HepG2 (cell line): ENCODE data around the gene KLHL36. TPM values are rescaled to one million over a fixed set of nuclear protein-coding genes. Genes with fewer than 3 reads are reported as not detected.

Experiments
- AGO1 ChIP-seq: fragments of 200-400 bp; formaldehyde crosslinking; IDR thresholded peaks from 2 replicates; pipeline ENCODE4 v1.6.1; 2017; ENCODE audit warnings: mild to moderate bottlenecking, low read depth, low read length, moderate library complexity; ENCODE audit not compliant: poor library complexity, severe bottlenecking
- AGO2 ChIP-seq: fragments of 200-400 bp; formaldehyde crosslinking; optimal IDR thresholded peaks from 2 replicates; pipeline ENCODE3; 2017; ENCODE audit warnings: mild to moderate bottlenecking, low read depth, low read length, moderate library complexity
- ARHGAP35 ChIP-seq: sonication (generic); formaldehyde crosslinking; IDR thresholded peaks from 2 replicates; pipeline ENCODE4 v1.9.0; 2022; ENCODE audit warnings: mild to moderate bottlenecking, inconsistent platforms, moderate library complexity, missing genetic modification reagents, borderline replicate concordance
- CHCHD3 ChIP-seq: sonication (generic); formaldehyde crosslinking; IDR thresholded peaks from 2 replicates; pipeline ENCODE4 v1.8.0; 2022; ENCODE audit warnings: mild to moderate bottlenecking, missing genetic modification reagents, moderate library complexity
- KAT8 ChIP-seq: IDR thresholded peaks from 2 replicates; pipeline ENCODE4 v1.6.1; 2016; ENCODE audit warnings: missing genetic modification reagents, missing compliant biosample characterization
- MYC ChIP-seq: sonication (generic); formaldehyde crosslinking; IDR thresholded peaks from 2 replicates; pipeline ENCODE4 v1.9.0; 2021; ENCODE audit warnings: missing genetic modification reagents, borderline replicate concordance
- MYNN ChIP-seq: sonication (generic); formaldehyde crosslinking; IDR thresholded peaks from 2 replicates; pipeline ENCODE4 v1.4.0; 2020; ENCODE audit warnings: mild to moderate bottlenecking, low read depth, missing genetic modification reagents
- PHF20 ChIP-seq: sonication (generic); formaldehyde crosslinking; IDR thresholded peaks from 2 replicates; pipeline ENCODE4 v1.5.0; 2020; ENCODE audit warnings: mild to moderate bottlenecking, missing genetic modification reagents
- PLRG1 ChIP-seq: fragments of 450-650 bp; conservative IDR thresholded peaks from 2 replicates; pipeline ENCODE4 v1.6.1; 2016
- POLR2AphosphoS2 ChIP-seq: IDR thresholded peaks from 2 replicates; pipeline ENCODE4 v1.6.1; 2011; ENCODE audit warnings: low read depth, low read length, improper control_type of control experiment
- RNF2 ChIP-seq: fragments of 450-650 bp; conservative IDR thresholded peaks from 2 replicates; pipeline ENCODE4 v1.6.1; 2016; ENCODE audit warnings: low read depth
- SALL1 ChIP-seq: sonication (generic); formaldehyde crosslinking; IDR thresholded peaks from 2 replicates; pipeline ENCODE4 v1.8.0; 2022; ENCODE audit warnings: mild to moderate bottlenecking, missing genetic modification reagents
- ZBTB42 ChIP-seq: sonication (generic); formaldehyde crosslinking; IDR thresholded peaks from 2 replicates; pipeline ENCODE4 v1.5.0; 2020; ENCODE audit warnings: mild to moderate bottlenecking, missing genetic modification reagents
- ZEB1 ChIP-seq: IDR thresholded peaks from 2 replicates; pipeline ENCODE4 v1.6.1; 2012; ENCODE audit warnings: mild to moderate bottlenecking, low read depth, inconsistent platforms; ENCODE audit not compliant: insufficient replicate concordance
- ZNF101 ChIP-seq: sonication (generic); formaldehyde crosslinking; IDR thresholded peaks from 2 replicates; pipeline ENCODE4 v1.4.0; 2020; ENCODE audit warnings: mild to moderate bottlenecking, low read depth, missing genetic modification reagents, borderline replicate concordance
- ZNF235 ChIP-seq: sonication (generic); formaldehyde crosslinking; IDR thresholded peaks from 2 replicates; pipeline ENCODE4 v1.8.1; 2023; ENCODE audit warnings: mild to moderate bottlenecking, missing genetic modification reagents, borderline replicate concordance
- ZNF256 ChIP-seq: sonication (generic); formaldehyde crosslinking; conservative IDR thresholded peaks from 2 replicates; pipeline ENCODE4 v1.4.0; 2020; ENCODE audit warnings: missing genetic modification reagents
- ZNF354B ChIP-seq: sonication (generic); formaldehyde crosslinking; IDR thresholded peaks from 2 replicates; pipeline ENCODE4 v1.8.0; 2022; ENCODE audit warnings: mild to moderate bottlenecking, missing genetic modification reagents
- ZNF431 ChIP-seq: sonication (generic); formaldehyde crosslinking; IDR thresholded peaks from 2 replicates; pipeline ENCODE4 v1.9.0; 2022; ENCODE audit warnings: missing genetic modification reagents, low read depth, mild to moderate bottlenecking, borderline replicate concordance
- ZNF605 ChIP-seq: sonication (generic); formaldehyde crosslinking; IDR thresholded peaks from 2 replicates; pipeline ENCODE4 v1.8.0; 2022; ENCODE audit warnings: mild to moderate bottlenecking, missing genetic modification reagents
- ZNF615 ChIP-seq: sonication (generic); formaldehyde crosslinking; IDR thresholded peaks from 2 replicates; pipeline ENCODE4 v1.5.0; 2020; ENCODE audit warnings: mild to moderate bottlenecking, missing genetic modification reagents, borderline replicate concordance
- ZNF768 ChIP-seq: sonication (generic); formaldehyde crosslinking; IDR thresholded peaks from 2 replicates; pipeline ENCODE4 v1.4.0; 2020; ENCODE audit warnings: missing genetic modification reagents
- polyA plus RNA-seq, 8 experiments: library from polyadenylated mRNA; depleted of rRNA in 3 of 8; stranded (reverse) in 7 of 8; unstranded in 1 of 8; fragments of >200 nt; fragmentation: Illumina TruSeq in 4 of 8; extraction: Trizol in 4 of 8; gene quantifications; 2 replicates each; pipeline versions ENCODE4 v1.2.1 to v1.2.3, GENCODE V29; 2011 to 2016; ENCODE audit warnings: low read depth in 4 of 8, missing spikeins in 1 of 8, mixed read lengths in 1 of 8; ENCODE audit not compliant: insufficient read depth in 1 of 8
- total RNA-seq, 5 experiments: library from RNA; depleted of rRNA; stranded (reverse); fragments of >200 nt; fragmentation: Illumina TruSeq; extraction: Trizol; gene quantifications; 2 replicates each; pipeline ENCODE4 v1.2.3, GENCODE V29; 2016; ENCODE audit warnings: low read depth in 1 of 5
- TF ChIP-seq, protein P1 (sequence below): sonication (generic); formaldehyde crosslinking; IDR thresholded peaks from 2 replicates; pipeline ENCODE4 v1.4.0; 2020; ENCODE audit warnings: missing genetic modification reagents
- TF ChIP-seq, protein P2 (sequence below): sonication (generic); formaldehyde crosslinking; IDR thresholded peaks from 2 replicates; pipeline ENCODE4 v1.9.0; 2021; ENCODE audit warnings: missing genetic modification reagents, borderline replicate concordance
- TF ChIP-seq, protein P3 (sequence below): sonication (generic); formaldehyde crosslinking; IDR thresholded peaks from 2 replicates; pipeline ENCODE4 v1.5.1; 2020; ENCODE audit warnings: missing genetic modification reagents, mild to moderate bottlenecking, borderline replicate concordance

KLHL36 gene
- total and polyA plus RNA-seq, 2 of the 13 experiments (the other 11 are each of a cell fraction or from before 2014, with no cell fraction given): 24.3 to 26.0 TPM

DNA sequence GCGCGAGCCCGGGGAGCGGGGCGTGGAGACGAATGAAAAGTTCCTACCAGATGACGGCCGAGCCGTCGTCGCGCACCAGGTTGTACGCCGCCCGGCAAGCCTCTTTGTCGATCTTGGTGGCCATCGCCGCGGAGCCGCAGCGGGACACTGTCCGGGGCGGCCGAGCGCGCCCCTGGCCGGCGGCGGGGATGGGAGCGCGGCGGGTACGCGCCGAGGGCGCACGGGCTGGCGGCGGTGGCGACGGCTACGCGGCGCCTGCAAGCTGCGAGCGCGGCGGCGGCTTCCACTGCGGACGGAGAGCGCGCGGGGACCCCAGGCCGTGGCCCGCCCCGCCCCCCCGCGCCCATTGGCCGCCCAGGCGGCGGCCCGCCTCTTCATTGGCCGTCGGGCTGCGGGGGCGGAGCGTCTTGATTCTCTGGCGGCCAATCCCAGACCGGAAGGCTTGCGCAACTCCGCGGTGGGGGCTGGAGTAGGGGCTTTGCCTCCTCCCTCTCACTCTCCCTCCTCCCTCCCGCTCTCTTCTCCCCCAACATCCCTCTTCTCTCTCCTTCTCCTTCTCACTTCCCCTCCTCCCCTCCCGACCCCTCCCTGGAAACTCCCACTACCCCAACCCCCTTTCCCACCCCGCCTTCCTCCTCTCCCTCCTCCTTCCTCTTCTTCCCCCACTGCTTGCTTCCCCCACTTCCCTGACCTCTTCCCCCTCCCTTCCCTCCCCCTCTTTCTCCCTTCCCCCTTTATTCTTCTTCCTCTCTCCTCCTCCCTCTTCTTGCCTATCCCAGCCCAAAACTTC is 30.3 kb upstream of the KLHL36 start, which contains the start of gene COTL1 (continued):
- TF ChIP-seq MYC: peak; percentile 46; the same call in 1 of the 2 replicates
- no peak for TF ChIP-seq SALL1
- no peak for TF ChIP-seq AGO1
- no peak for TF ChIP-seq ZNF354B
- TF ChIP-seq ZNF615: no peak
- no peak for TF ChIP-seq ZNF431 (CRISPR knock-in tag)
- TF ChIP-seq ZBTB42 (CRISPR knock-in tag): no peak
- TF ChIP-seq AGO2: no peak
- no peak for TF ChIP-seq ZNF235 (CRISPR knock-in tag)
- no peak for TF ChIP-seq ZEB1
- TF ChIP-seq PLRG1: no peak
- TF ChIP-seq KAT8 (CRISPR knock-in tag): 0 out of 2 replicates have a peak, but pooled peaks have one; percentile 24
- TF ChIP-seq POLR2AphosphoS2: no peak
- no peak for TF ChIP-seq MYNN (CRISPR knock-in tag)
- TF ChIP-seq, protein P1, sequence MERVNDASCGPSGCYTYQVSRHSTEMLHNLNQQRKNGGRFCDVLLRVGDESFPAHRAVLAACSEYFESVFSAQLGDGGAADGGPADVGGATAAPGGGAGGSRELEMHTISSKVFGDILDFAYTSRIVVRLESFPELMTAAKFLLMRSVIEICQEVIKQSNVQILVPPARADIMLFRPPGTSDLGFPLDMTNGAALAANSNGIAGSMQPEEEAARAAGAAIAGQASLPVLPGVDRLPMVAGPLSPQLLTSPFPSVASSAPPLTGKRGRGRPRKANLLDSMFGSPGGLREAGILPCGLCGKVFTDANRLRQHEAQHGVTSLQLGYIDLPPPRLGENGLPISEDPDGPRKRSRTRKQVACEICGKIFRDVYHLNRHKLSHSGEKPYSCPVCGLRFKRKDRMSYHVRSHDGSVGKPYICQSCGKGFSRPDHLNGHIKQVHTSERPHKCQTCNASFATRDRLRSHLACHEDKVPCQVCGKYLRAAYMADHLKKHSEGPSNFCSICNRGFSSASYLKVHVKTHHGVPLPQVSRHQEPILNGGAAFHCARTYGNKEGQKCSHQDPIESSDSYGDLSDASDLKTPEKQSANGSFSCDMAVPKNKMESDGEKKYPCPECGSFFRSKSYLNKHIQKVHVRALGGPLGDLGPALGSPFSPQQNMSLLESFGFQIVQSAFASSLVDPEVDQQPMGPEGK (CRISPR knock-in tag): peak; percentile 97
- TF ChIP-seq RNF2: peak; percentile 67; the same call in 1 of the 2 replicates
- no peak; the same call in 1 of the 2 replicates for TF ChIP-seq PHF20 (CRISPR knock-in tag)
- TF ChIP-seq ARHGAP35 (CRISPR knock-in tag): no peak
- TF ChIP-seq, protein P2, sequence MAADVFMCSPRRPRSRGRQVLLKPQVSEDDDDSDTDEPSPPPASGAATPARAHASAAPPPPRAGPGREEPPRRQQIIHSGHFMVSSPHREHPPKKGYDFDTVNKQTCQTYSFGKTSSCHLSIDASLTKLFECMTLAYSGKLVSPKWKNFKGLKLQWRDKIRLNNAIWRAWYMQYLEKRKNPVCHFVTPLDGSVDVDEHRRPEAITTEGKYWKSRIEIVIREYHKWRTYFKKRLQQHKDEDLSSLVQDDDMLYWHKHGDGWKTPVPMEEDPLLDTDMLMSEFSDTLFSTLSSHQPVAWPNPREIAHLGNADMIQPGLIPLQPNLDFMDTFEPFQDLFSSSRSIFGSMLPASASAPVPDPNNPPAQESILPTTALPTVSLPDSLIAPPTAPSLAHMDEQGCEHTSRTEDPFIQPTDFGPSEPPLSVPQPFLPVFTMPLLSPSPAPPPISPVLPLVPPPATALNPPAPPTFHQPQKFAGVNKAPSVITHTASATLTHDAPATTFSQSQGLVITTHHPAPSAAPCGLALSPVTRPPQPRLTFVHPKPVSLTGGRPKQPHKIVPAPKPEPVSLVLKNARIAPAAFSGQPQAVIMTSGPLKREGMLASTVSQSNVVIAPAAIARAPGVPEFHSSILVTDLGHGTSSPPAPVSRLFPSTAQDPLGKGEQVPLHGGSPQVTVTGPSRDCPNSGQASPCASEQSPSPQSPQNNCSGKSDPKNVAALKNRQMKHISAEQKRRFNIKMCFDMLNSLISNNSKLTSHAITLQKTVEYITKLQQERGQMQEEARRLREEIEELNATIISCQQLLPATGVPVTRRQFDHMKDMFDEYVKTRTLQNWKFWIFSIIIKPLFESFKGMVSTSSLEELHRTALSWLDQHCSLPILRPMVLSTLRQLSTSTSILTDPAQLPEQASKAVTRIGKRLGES (CRISPR knock-in tag): 0 out of 2 replicates have a peak, but pooled peaks have one; percentile 35
- peak; percentile 74; the same call in 1 of the 2 replicates for TF ChIP-seq ZNF256 (CRISPR knock-in tag)
- TF ChIP-seq ZNF768: peak; percentile 7; the same call in 1 of the 2 replicates
- no peak for TF ChIP-seq ZNF101 (CRISPR knock-in tag)
- peak; percentile 53; the same call in 1 of the 2 replicates for TF ChIP-seq CHCHD3 (CRISPR knock-in tag)
- TF ChIP-seq ZNF605 (CRISPR knock-in tag): no peak
- TF ChIP-seq, protein P3, sequence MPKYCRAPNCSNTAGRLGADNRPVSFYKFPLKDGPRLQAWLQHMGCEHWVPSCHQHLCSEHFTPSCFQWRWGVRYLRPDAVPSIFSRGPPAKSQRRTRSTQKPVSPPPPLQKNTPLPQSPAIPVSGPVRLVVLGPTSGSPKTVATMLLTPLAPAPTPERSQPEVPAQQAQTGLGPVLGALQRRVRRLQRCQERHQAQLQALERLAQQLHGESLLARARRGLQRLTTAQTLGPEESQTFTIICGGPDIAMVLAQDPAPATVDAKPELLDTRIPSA (CRISPR knock-in tag): no peak
